ENCODE data around the gene MED25. TPM values are rescaled to one million over a fixed set of nuclear protein-coding genes. Genes with fewer than 3 reads are reported as not detected.
A peak's percentile ranks its signal among the peaks of the same experiment; 100 is the strongest.

MED25 gene
- total and polyA plus RNA-seq, 9 of the 15 experiments (the other 6 are each of a cell fraction or from before 2014, with no cell fraction given): 4.1 to 93.9 (median 19.3) TPM

DNA sequence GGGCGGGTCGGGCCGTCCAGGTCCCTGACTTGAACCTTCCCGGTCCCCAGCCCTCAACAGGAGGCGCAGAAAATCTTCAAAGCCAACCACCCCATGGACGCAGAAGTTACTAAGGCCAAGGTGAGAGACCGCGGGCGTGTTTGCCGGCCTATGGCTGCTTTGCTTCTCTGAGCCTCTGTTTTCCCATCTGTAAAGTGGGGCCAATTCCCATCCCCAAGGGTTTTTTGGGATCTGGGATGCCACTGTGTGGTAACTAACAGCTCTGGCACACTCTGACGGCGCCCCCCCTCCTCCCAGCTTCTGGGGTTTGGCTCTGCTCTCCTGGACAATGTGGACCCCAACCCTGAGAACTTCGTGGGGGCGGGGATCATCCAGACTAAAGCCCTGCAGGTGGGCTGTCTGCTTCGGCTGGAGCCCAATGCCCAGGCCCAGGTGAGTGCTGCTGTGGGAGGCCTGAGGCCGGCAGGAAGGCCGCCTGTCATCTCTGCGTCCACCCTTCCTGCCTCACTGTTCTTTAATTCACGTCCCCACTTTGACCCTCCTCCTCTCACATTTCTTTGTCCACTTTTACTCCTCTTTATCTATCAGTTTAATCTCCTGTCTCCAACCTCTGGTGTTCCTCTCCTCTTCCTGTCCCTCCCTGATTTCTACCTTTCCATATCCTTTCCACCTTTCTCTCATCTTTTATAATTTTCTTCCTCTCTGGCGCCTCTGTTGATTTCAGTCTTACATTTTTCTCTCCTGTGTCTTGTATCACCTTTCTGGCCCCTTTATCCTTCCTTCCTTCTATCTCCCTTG is 12.1 kb upstream of the MED25 start (continued):
- TF ChIP-seq ATF3 (IDR thresholded peaks at IDR 0.05) (no peak), ATF3 (CRISPR knock-in tag; conservative IDR thresholded peaks at IDR 0.05) (no peak), EP400 (IDR thresholded peaks at IDR 0.05) (no peak), ZNF133 (CRISPR knock-in tag; IDR thresholded peaks at IDR 0.05) (no peak), ZBTB7A (IDR thresholded peaks at IDR 0.05; ENCODE audit: borderline replicate concordance, control insufficient read depth, low read depth, low read length) (no peak), RAD51 (IDR thresholded peaks at IDR 0.05; ENCODE audit: borderline replicate concordance, low read depth) (no peak), BCLAF1 (IDR thresholded peaks at IDR 0.05; ENCODE audit: borderline replicate concordance in 1 of 2, control insufficient read depth in 1 of 2, low read depth in 2 of 2, low read length in 1 of 2) (no peak), ZNF384 (IDR thresholded peaks at IDR 0.05; ENCODE audit: low read depth, low read length) (no peak), ZNF408 (CRISPR knock-in tag; IDR thresholded peaks at IDR 0.05; ENCODE audit: low read depth) (no peak), TSC22D4 (tag; IDR thresholded peaks at IDR 0.05) (no peak), ZNF347 (CRISPR knock-in tag; IDR thresholded peaks at IDR 0.05; ENCODE audit: low read depth) (no peak), GABPB1 (CRISPR knock-in tag; IDR thresholded peaks at IDR 0.05) (peak; percentile 44), YBX1 (IDR thresholded peaks at IDR 0.05) (no peak), RBBP5 (IDR thresholded peaks at IDR 0.05; ENCODE audit: borderline replicate concordance, insufficient read depth, low read length, poor library complexity, severe bottlenecking) (no peak), MTF1 (CRISPR knock-in tag; IDR thresholded peaks at IDR 0.05; ENCODE audit: borderline replicate concordance) (no peak), E2F3 (CRISPR knock-in tag; IDR thresholded peaks at IDR 0.05) (no peak), ZKSCAN8 (CRISPR knock-in tag; IDR thresholded peaks at IDR 0.05) (no peak), GTF2A2 (tag; IDR thresholded peaks at IDR 0.05) (no peak), VEZF1 (CRISPR knock-in tag; IDR thresholded peaks at IDR 0.05) (0 out of 2 replicates have a peak, but pooled peaks have one; percentile 24)
- TF ChIP-seq, protein P1, sequence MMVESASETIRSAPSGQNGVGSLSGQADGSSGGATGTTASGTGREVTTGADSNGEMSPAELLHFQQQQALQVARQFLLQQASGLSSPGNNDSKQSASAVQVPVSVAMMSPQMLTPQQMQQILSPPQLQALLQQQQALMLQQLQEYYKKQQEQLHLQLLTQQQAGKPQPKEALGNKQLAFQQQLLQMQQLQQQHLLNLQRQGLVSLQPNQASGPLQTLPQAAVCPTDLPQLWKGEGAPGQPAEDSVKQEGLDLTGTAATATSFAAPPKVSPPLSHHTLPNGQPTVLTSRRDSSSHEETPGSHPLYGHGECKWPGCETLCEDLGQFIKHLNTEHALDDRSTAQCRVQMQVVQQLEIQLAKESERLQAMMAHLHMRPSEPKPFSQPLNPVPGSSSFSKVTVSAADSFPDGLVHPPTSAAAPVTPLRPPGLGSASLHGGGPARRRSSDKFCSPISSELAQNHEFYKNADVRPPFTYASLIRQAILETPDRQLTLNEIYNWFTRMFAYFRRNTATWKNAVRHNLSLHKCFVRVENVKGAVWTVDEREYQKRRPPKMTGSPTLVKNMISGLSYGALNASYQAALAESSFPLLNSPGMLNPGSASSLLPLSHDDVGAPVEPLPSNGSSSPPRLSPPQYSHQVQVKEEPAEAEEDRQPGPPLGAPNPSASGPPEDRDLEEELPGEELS (CRISPR knock-in tag; IDR thresholded peaks at IDR 0.05; ENCODE audit: borderline replicate concordance): no peak

Data from K562 (cell line).